IMR-90 (cell line): ENCODE results near the gene IGFBP3. TPM values are rescaled to one million over a fixed set of nuclear protein-coding genes. Genes with fewer than 3 reads are reported as not detected.

ENCODE experiments used
- ATAC-seq: fragments of 200-7000 bp; cut with Tn5 transposase; 2 replicates; pipeline ENCODE4 v1.9.1; 2020; ENCODE audit warnings: low read depth, mild to moderate bottlenecking, moderate library complexity
- BruUV-seq: library from RNA; stranded (reverse); fragments of 400-500 nt; replicated peaks from 2 replicates; lab custom pipeline; 2021; lab: Mats Ljungman, UMichigan
- CTCF ChIA-PET: fragments of 300-600 bp; formaldehyde crosslinking; extraction: SDS; loops from one replicate; lab custom pipeline; 2021; ENCODE audit warnings: antibody characterized with exemption; lab: Yijun Ruan, JAX
- POLR2A ChIA-PET: fragments of 300-600 bp; sonication (Branson Sonifier 250); formaldehyde crosslinking; loops from one replicate; lab custom pipeline; 2022; ENCODE audit warnings: antibody characterized with exemption; ENCODE audit not compliant: unreplicated experiment; lab: Charles Lee
- DNase-seq: peaks from one replicate; pipeline ENCODE4 v3.0.0; 2013
- H2AFZ ChIP-seq: replicated peaks from 2 replicates; pipeline ENCODE3; 2013; ENCODE audit warnings: low read length, mild to moderate bottlenecking; ENCODE audit not compliant: poor library complexity
- H2AK5ac ChIP-seq: 2 replicates; pipeline ENCODE4 v1.6.1; 2013; ENCODE audit warnings: low read depth, low read length, inconsistent platforms
- H2AK9ac ChIP-seq: replicated peaks from 2 replicates; pipeline ENCODE3; 2013; ENCODE audit warnings: mild to moderate bottlenecking, low read depth, low read length, moderate library complexity; ENCODE audit not compliant: poor library complexity
- H2BK120ac ChIP-seq: 2 replicates; pipeline ENCODE4 v1.6.1; 2013; ENCODE audit warnings: low read depth, low read length, inconsistent platforms
- H2BK15ac ChIP-seq: 3 replicates; pipeline ENCODE4 v1.6.1; 2013; ENCODE audit warnings: low read depth, low read length, inconsistent platforms
- H2BK20ac ChIP-seq: 2 replicates; pipeline ENCODE4 v1.6.1; 2013; ENCODE audit warnings: low read depth, mild to moderate bottlenecking, inconsistent platforms, low read length, moderate library complexity
- H2BK5ac ChIP-seq: 2 replicates; pipeline ENCODE4 v1.6.1; 2013; ENCODE audit warnings: mild to moderate bottlenecking, low read depth, low read length, inconsistent platforms; ENCODE audit not compliant: poor library complexity, severe bottlenecking
- H3K14ac ChIP-seq: replicated peaks from 2 replicates; pipeline ENCODE4 v1.6.1; 2013; ENCODE audit warnings: low read depth, low read length, inconsistent platforms
- H3K18ac ChIP-seq: 2 replicates; pipeline ENCODE4 v1.6.1; 2013; ENCODE audit warnings: low read depth, low read length, control low read depth
- H3K23ac ChIP-seq: 2 replicates; pipeline ENCODE4 v1.6.1; 2013; ENCODE audit warnings: low read depth, low read length, inconsistent platforms
- H3K27ac ChIP-seq: 2 replicates; pipeline ENCODE4 v1.5.1; 2013; ENCODE audit warnings: mild to moderate bottlenecking, control low read depth, low read length; ENCODE audit not compliant: insufficient read depth
- H3K27me3 ChIP-seq: 2 replicates; pipeline ENCODE4 v1.6.1; 2013; ENCODE audit warnings: low read length; ENCODE audit not compliant: control insufficient read depth, insufficient read depth
- H3K36me3 ChIP-seq: 2 replicates; pipeline ENCODE4 v1.6.1; 2013; ENCODE audit warnings: low read length, mixed read lengths; ENCODE audit not compliant: control insufficient read depth, insufficient read depth
- H3K4ac ChIP-seq: 2 replicates; pipeline ENCODE4 v1.6.1; 2013; ENCODE audit warnings: low read depth, low read length, inconsistent platforms
- H3K4me1 ChIP-seq: 2 replicates; pipeline ENCODE4 v1.6.1; 2013; ENCODE audit warnings: low read length, mixed read lengths; ENCODE audit not compliant: control insufficient read depth, insufficient read depth
- H3K4me2 ChIP-seq: 2 replicates; pipeline ENCODE4 v1.6.1; 2013; ENCODE audit warnings: low read depth, mild to moderate bottlenecking, control low read depth, low read length, moderate library complexity
- H3K4me3 ChIP-seq: 2 replicates; pipeline ENCODE4 v1.5.1; 2013; ENCODE audit warnings: low read depth, mild to moderate bottlenecking, control low read depth, low read length, moderate library complexity; ENCODE audit not compliant: insufficient read depth
- H3K56ac ChIP-seq: 2 replicates; pipeline ENCODE4 v1.6.1; 2013; ENCODE audit warnings: low read length, inconsistent platforms; ENCODE audit not compliant: insufficient read depth; ENCODE audit errors: extremely low read depth
- H3K79me1 ChIP-seq, 2 experiments: 2 replicates each; pipeline ENCODE4 v1.6.1; 2013; ENCODE audit warnings: low read length in 2 of 2, inconsistent platforms in 1 of 2, low read depth in 1 of 2
- H3K9ac ChIP-seq: 2 replicates; pipeline ENCODE4 v1.6.1; 2013; ENCODE audit warnings: low read depth, low read length, control low read depth
- H3K9me1 ChIP-seq: 2 replicates; pipeline ENCODE4 v1.6.1; 2013; ENCODE audit warnings: low read length, inconsistent platforms; ENCODE audit not compliant: insufficient read depth
- H3K9me3 ChIP-seq: 2 replicates; pipeline ENCODE4 v1.6.1; 2013; ENCODE audit warnings: low read length; ENCODE audit not compliant: control insufficient read depth, insufficient read depth
- H4K20me1 ChIP-seq: 2 replicates; pipeline ENCODE4 v1.6.1; 2013; ENCODE audit warnings: low read length, inconsistent platforms; ENCODE audit not compliant: insufficient read depth
- H4K5ac ChIP-seq: 2 replicates; pipeline ENCODE4 v1.6.1; 2013; ENCODE audit warnings: mild to moderate bottlenecking, low read depth, low read length, control low read depth
- H4K8ac ChIP-seq, 2 experiments: 2 replicates each; pipeline ENCODE4 v1.6.1; 2013; ENCODE audit warnings: low read depth in 2 of 2, low read length in 2 of 2, control low read depth in 1 of 2, inconsistent platforms in 1 of 2
- H4K91ac ChIP-seq: 2 replicates; pipeline ENCODE4 v1.6.1; 2013; ENCODE audit warnings: low read depth, low read length, inconsistent platforms; ENCODE audit not compliant: insufficient read depth
- BHLHE40 ChIP-seq: fragments of 150-350 bp; IDR thresholded peaks from 2 replicates; pipeline ENCODE4 v1.6.1; 2016; ENCODE audit warnings: mild to moderate bottlenecking, low read depth, low read length
- CEBPB ChIP-seq: IDR thresholded peaks from 2 replicates; pipeline ENCODE4 v1.6.1; 2012; ENCODE audit warnings: low read depth, low read length, improper control_type of control experiment
- CHD1 ChIP-seq: IDR thresholded peaks from 2 replicates; pipeline ENCODE4 v1.6.1; 2012; ENCODE audit warnings: low read depth, low read length, improper control_type of control experiment
- ELK1 ChIP-seq: fragments of 150-350 bp; IDR thresholded peaks from 2 replicates; pipeline ENCODE4 v1.6.1; 2016; ENCODE audit warnings: low read depth, mild to moderate bottlenecking, low read length, moderate library complexity, borderline replicate concordance
- FOS ChIP-seq: fragments of 150-350 bp; IDR thresholded peaks from 2 replicates; pipeline ENCODE4 v1.6.1; 2016; ENCODE audit warnings: low read depth, low read length
- MAFK ChIP-seq: IDR thresholded peaks from 2 replicates; pipeline ENCODE4 v1.6.1; 2012; ENCODE audit warnings: low read depth, low read length, improper control_type of control experiment
- MAZ ChIP-seq: IDR thresholded peaks from 2 replicates; pipeline ENCODE4 v1.6.1; 2012; ENCODE audit warnings: low read depth, mild to moderate bottlenecking, low read length, improper control_type of control experiment, moderate library complexity, borderline replicate concordance
- MXI1 ChIP-seq: IDR thresholded peaks from 2 replicates; pipeline ENCODE4 v1.6.1; 2012; ENCODE audit warnings: low read depth, mild to moderate bottlenecking, low read length, moderate library complexity, borderline replicate concordance
- NFE2L2 ChIP-seq: fragments of 150-350 bp; IDR thresholded peaks from 2 replicates; pipeline ENCODE4 v1.6.1; 2016; ENCODE audit warnings: low read depth, mild to moderate bottlenecking, low read length
- POLR2A ChIP-seq: IDR thresholded peaks from 2 replicates; pipeline ENCODE4 v1.6.1; 2012; ENCODE audit warnings: mild to moderate bottlenecking, low read depth, low read length
- RAD21 ChIP-seq: IDR thresholded peaks from 2 replicates; pipeline ENCODE4 v1.6.1; 2012; ENCODE audit warnings: low read length, improper control_type of control experiment
- RCOR1 ChIP-seq: IDR thresholded peaks from 2 replicates; pipeline ENCODE4 v1.6.1; 2012; ENCODE audit warnings: mild to moderate bottlenecking, low read length, improper control_type of control experiment; ENCODE audit not compliant: insufficient replicate concordance
- RFX5 ChIP-seq: IDR thresholded peaks from 2 replicates; pipeline ENCODE4 v1.8.0; 2012; ENCODE audit warnings: low read depth, mild to moderate bottlenecking, low read length, moderate library complexity
- SMC3 ChIP-seq: fragments of 150-350 bp; IDR thresholded peaks from 2 replicates; pipeline ENCODE4 v1.6.1; 2016; ENCODE audit warnings: low read depth, mild to moderate bottlenecking, antibody characterized with exemption, low read length, moderate library complexity
- USF2 ChIP-seq: fragments of 150-350 bp; IDR thresholded peaks from 2 replicates; pipeline ENCODE4 v1.6.1; 2017; ENCODE audit warnings: mild to moderate bottlenecking, antibody characterized with exemption, low read length, low read depth
- WGBS, 2 experiments: methylation state at CpG; one replicate each; pipeline versions ENCODE4 v1.1.5 to v1.1.7; 2013; ENCODE audit warnings: missing lambda C conversion rate in 2 of 2; ENCODE audit not compliant: insufficient read length in 1 of 2; ENCODE audit errors: extremely low coverage in 2 of 2; 5-methylcytosine and 5-hydroxymethylcytosine counted together
- dilution Hi-C: fragments of 300-500 bp; cut with HindIII; formaldehyde crosslinking; loops from one replicate; pipeline ENCODE4 v1.14.3; 2018; ENCODE audit warnings: low sequenced_read_pairs; ENCODE audit not compliant: unreplicated experiment
- in situ Hi-C: fragments of 300-500 bp; cut with MboI; formaldehyde crosslinking; loops from 3 replicates; pipeline ENCODE4 v1.14.3; 2019; ENCODE audit warnings: low sequenced_read_pairs, inconsistent platforms, mixed read lengths
- intact Hi-C: fragments of 100-400 bp; cut with micrococcal nuclease; formaldehyde crosslinking; loops from 2 replicates; pipeline ENCODE4 v1.10.0; 2022
- polyA plus RNA-seq, 3 experiments: library from polyadenylated mRNA; depleted of rRNA; stranded (reverse); fragments of >200 nt; gene quantifications; 2 replicates each; pipeline ENCODE4 v1.2.3, GENCODE V29; 2012; ENCODE audit warnings: low replicate concordance in 1 of 3
- total RNA-seq: library from RNA; depleted of rRNA; stranded (reverse); fragments of >200 nt; gene quantifications from 2 replicates; pipeline ENCODE4 v1.2.3, GENCODE V29; 2012
- TF ChIP-seq, protein P1 (sequence below): conservative IDR thresholded peaks from 2 replicates; pipeline ENCODE4 v1.5.1; 2012; ENCODE audit warnings: mild to moderate bottlenecking, low read depth, low read length, improper control_type of control experiment

Gene IGFBP3
- total and polyA plus RNA-seq, 2 of the 4 experiments (the other 2 are of a cell fraction), result 272 to 601 TPM

- Histone ChIP-seq H3K4me3 (peak overlapping the region; percentile 85), H2BK15ac (no peak overlapping the region), H3K18ac (no peak overlapping the region), H3K9me1 (peaks cover 15% of the 10 kb centered on the region), H2AK9ac (peak overlapping the region; percentile 75), H3K79me1 (peaks cover 12 to 23% of the 10 kb centered on the region in 2 experiments; a peak in 3 of 4 replicates), H2BK5ac (no peak overlapping the region), H2BK120ac (peak overlapping the region; percentile 29; the same call in 1 of the 2 replicates), H3K23ac (no peak overlapping the region), H3K4ac (peak overlapping the region; percentile 29; the same call in 1 of the 2 replicates), H4K8ac (peak overlapping the region in 1 of 2 experiments; percentile 11; a peak in 1 of 4 replicates), H3K4me2 (peak overlapping the region; percentile 74), H3K27me3 (no peaks in the 10 kb centered on the region), H3K14ac (no peak overlapping the region), H3K9ac (no peak overlapping the region; the same call in 1 of the 2 replicates), H3K4me1 (peaks cover 17% of the 10 kb centered on the region), H2AK5ac (peak overlapping the region; percentile 5; the same call in 1 of the 2 replicates), H2AFZ (peak overlapping the region; percentile 92), H3K36me3 (peaks cover 5% of the 10 kb centered on the region), H3K9me3 (no peaks in the 10 kb centered on the region), H3K27ac (no peak overlapping the region; the same call in 1 of the 2 replicates), H2BK20ac (no peak overlapping the region), H4K5ac (no peak overlapping the region), H4K91ac (no peak overlapping the region), H4K20me1 (peaks cover 25% of the 10 kb centered on the region), H3K56ac (no peak overlapping the region)
- in situ Hi-C loops, result loop anchor here (5.0 to 25.0 kb wide), 3 partner anchors 431 to 1166 kb away; no protein-coding TSS in a partner anchor
- DNase-seq, result no peak
- CTCF ChIA-PET, result interaction anchor here (0.6 to 1.2 kb wide), 3 partner anchors 299 to 1198 kb away, joined by 3 to 4 read pairs (median 3); no protein-coding TSS in a partner anchor
- TF ChIP-seq CEBPB, result no peak
- no peak for TF ChIP-seq USF2
- TF ChIP-seq, protein P1, sequence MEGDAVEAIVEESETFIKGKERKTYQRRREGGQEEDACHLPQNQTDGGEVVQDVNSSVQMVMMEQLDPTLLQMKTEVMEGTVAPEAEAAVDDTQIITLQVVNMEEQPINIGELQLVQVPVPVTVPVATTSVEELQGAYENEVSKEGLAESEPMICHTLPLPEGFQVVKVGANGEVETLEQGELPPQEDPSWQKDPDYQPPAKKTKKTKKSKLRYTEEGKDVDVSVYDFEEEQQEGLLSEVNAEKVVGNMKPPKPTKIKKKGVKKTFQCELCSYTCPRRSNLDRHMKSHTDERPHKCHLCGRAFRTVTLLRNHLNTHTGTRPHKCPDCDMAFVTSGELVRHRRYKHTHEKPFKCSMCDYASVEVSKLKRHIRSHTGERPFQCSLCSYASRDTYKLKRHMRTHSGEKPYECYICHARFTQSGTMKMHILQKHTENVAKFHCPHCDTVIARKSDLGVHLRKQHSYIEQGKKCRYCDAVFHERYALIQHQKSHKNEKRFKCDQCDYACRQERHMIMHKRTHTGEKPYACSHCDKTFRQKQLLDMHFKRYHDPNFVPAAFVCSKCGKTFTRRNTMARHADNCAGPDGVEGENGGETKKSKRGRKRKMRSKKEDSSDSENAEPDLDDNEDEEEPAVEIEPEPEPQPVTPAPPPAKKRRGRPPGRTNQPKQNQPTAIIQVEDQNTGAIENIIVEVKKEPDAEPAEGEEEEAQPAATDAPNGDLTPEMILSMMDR, result no peak
- TF ChIP-seq RCOR1, result no peak
- no peak for TF ChIP-seq FOS
- TF ChIP-seq SMC3, result no peak
- no peak for TF ChIP-seq RFX5
- no peak for TF ChIP-seq NFE2L2
- no peak for TF ChIP-seq POLR2A
- TF ChIP-seq CHD1, result no peak
- no peak for TF ChIP-seq MAFK
- no peak for TF ChIP-seq MAZ
- no peak for TF ChIP-seq ELK1
- TF ChIP-seq BHLHE40, result no peak
- no peak for TF ChIP-seq RAD21
- TF ChIP-seq MXI1, result no peak
- POLR2A ChIA-PET, result interaction anchor here (0.7 kb wide), 1 partner anchor 132 kb away, joined by 3 read pairs; no protein-coding TSS in a partner anchor
- BruUV-seq, result no TSS peak
- dilution Hi-C loops, result no loop called here
- intact Hi-C loops, result loop anchor here (5.0 to 10.0 kb wide), 6 partner anchors 113 to 831 kb away; no protein-coding TSS in a partner anchor
- WGBS, 2 experiments, result 10% methylated on average over 2 of the region's 31 CpGs; no CpG with 5 or more reads in 1 of the 2 experiments
- ATAC-seq, result no peak
These were observed 268 bp upstream of the IGFBP3 start for GRCh38 chr7:45921381-45921698.
